NOMO-1 treated with DMSO at 0.1 percent for 48 hours (cell line): ENCODE data around the gene KIF12.

Experiments used
- DNase-seq: peaks from one replicate; lab custom pipeline; 2025; ENCODE audit not compliant: unreplicated experiment; lab: John Stamatoyannopoulos, UW

The KIF12 gene

DNA sequence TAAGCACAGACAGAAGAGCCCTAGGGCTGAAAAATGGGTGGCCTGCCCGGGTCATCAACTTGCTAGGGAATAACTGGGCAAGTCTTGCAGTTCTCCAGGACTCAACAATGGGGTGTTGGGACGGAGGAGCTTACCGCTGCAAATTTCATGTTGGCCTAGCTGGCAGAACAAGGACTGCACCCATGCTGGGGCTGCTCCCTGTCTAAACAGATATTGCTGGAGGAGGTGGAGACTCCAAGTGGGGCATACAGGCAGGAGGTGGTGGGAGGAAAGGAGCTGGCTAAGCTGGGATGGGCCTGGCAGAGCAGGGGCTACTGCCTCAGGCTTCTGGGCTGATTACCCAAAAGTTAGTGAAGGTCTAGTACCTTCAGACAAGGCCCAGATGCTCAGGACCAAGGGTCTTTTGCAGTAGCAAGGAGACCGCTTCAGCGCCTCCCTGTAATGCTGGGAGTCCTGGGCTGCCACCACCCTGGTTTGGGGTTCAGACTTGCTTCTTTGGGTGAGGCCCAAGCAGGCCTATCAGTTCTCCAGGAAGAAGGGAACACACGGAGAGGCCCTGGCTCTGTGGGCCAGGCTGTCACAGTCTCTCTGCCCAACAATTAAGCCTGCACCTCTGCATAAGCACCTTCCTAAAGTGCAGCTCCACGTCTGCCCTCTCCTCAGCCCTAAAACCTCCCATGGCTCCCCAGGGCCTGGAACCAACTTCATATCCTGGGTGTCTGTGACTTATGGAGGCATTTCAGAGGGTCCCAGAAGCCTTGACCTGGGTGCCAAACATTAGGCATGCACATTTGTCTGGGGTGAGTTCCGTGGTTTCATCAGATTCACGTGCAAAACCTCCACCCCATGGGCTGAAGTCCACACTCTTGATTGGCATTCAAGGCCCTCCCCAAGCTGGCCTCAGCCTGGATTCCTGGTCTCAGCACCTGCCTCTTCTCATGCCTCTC lies 24.2 kb upstream of the KIF12 start:
- no peak for DNase-seq

DNA sequence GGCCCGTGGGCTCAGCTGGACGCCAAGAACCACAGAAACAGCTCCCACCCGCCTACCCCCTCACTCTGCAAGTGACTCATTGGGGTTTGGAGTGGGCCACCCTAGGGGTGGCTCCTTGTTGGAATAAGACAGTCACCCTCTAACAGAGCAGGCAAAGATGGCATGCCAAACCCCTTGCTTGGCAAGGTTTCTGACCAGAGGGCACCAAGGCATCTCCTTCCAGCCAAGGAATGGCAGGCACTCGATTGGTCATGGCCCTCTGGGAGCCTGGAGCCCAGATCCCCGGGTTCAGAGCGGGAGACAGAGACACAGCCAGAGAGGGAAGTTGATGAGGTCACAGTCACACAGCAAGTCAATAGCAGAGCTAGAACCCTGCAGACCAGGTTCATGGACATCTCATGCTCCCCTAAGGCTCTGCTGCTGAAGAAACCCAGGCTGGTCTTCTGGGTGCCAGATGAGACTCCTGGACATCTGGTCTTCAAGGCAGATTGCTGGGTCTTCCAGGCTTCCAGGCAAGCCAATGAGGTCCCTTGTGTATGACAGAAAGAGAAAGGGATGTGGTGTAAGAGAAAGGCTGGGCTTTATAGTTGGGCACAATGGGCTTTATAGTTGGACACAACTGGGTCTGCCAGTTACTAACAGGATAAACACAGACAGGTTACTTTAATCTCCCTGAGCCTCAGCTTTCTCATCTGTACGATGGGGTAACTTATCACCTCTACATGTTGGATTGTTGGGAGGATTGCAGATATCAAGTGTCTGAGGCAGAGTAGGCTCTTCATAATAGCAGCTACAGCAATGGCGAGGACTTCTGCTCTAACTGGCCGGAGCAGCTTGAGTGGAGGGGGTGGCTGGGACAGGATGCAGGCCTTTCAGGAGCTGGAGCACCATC lies 23.3 kb upstream of the KIF12 start:
- no peak for DNase-seq

DNA sequence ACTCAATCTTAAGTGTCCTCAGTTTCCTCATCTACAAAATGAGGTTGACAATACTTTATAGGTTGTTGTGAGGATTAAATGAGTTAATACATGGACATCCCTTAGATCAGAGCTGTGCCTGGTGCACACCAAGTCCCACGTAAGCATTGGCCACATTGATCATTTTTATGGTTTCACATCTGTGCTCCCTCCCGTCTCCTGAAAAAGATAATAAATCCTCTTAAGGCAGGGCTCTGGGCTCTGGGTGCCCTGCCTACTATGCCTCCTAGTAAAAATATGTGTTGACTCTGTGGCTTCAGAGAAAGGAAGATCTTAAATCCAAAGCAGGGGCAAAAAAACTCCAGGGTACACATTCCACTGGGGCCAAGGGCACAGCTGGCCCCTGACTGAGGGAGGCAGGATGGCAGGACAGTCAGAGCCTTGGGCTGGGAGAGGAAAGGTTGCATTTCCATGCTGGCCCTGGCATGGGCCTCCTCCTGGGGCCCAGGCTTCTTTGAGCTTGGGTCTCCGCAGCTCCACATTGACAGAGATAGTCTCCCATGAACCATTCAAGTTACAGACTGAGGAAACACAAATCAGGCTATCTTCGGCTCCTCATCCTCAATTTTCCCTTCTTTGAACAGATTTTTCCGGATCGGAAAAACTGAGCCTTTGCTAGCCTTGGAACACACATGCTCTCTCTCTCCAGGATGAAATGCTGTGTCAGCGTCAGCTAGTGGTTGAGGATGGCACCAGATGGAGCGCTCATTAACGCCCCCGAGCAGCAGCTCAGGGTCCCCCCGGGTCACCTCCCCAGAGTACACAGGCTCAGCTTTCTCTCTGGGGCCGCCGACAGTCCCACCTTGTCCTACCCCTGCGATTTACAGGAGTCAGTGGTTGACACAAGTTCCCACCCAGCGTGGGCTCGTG lies 22.4 kb upstream of the KIF12 start:
- DNase-seq, result no peak

DNA sequence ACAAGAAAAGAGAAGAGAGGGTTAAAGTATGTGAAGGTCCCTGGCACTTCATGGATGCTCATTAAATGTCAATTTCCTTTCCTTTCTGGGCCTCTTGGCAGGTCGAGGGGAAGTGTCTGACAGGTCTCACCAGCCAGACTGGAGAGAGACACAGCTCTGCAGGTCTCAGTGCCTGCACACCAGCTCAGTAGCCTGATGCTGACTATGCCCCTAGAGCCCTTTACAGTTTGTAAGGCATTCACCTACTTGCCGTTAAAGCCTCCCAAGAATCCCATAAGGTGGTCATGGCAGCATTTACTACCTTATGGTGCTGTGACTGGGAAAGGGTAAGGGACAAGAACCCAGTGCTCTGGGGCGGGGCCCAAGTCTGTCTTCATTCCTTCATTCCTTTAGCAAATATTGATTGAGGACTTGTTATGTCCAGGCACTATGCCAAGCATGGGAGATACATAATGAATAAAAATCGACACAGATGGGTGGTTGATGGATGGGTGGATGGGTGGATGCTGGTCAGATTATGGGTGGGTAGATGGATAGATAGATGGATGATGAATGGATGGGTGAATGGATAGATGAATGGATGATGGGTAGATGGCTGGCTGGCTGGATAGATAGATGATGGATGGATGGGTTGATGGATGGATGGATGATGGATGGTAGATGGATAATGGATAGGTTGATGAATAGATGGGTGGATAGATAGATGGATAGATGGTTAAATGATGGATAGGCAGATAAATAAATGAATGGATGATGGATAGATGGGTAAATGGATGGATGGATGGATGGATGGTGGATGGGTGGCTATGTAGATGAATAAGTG lies 21.3 kb upstream of the KIF12 start:
- DNase-seq, result no peak

DNA sequence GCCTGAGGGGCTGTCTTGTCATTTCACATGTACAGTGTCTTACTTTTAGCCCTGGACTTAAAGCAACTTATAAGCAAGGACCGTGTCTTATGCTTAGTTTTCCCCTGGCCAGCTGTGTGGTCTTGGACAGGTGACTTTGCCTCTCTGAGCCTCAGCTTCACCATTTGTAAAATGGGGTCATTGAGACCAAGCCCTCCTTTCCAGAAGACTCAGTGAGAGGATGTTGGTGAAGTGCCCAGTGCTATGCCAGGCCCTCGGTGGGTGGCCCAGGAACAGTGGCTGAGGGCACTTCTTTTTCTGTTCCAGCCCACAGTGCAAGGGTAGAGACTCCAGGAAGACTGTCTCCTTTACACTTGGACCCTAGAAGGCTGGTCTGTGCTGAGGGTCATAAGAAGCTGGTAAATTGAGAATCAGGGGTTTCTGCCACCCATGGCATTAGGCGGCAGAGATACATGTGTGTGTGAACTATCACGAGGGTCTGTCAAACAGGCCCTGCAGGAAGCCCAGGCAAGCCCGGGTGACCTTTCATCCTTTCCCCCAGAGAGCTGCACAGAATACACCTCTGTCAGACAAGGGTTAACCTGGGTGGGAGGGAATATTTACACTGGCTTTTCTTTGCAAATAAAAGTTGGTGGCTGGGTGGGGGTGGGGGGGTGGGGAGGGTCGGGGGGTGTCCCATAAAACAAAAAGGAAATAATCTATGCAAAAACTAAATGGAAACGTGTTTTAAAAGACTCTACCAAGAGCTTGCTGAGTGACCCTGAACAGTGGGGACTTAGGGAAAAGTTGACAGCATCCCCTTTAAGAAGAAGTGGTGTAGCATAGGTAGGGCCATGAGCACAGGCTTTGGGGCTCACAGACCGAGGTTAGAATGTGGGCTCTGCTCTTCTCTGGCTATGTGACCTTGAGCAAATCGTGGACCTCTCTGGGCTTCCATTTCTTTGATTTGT lies 20.4 kb upstream of the KIF12 start:
- DNase-seq, result no peak

DNA sequence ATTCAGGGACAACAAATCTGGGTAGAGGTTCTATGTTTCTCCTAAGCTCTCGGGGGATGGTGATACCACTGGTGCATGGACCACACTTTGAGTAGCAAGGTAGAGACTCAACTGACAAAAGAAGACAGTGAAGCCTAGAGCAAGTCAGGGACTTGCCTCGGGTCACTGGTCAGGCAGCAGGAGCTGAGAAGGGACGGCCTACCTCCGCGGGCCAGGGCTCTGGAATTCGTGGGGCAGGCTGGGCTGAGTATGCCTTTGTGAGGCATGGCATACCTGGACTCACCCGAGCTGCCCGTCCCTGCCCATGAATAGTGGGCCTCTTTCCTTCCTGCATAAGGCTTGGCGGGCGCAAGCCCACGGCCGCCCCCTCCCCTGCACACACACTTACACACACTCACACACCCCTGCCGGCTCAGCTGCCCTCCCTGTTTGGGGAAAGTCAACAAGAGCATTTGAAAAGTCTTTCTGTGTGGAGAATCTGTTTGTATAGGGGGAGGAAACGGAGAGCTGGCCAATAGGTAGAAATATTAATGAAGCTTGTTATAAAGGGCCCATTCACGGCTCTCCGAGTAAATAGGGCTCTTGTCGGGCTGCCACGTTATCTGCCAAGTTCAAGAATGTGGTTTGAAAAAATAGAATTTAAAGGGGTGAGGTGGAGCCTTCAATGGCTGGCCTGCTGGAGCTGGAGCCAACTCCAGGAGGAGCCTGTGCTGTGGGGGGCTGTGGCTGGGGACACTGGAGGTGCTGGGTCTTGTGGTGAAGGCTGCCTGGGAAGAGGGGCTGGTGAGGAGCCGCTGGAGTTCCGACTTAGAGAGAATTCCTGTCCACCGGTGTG lies 19.1 kb upstream of the KIF12 start:
- DNase-seq, result no peak

DNA sequence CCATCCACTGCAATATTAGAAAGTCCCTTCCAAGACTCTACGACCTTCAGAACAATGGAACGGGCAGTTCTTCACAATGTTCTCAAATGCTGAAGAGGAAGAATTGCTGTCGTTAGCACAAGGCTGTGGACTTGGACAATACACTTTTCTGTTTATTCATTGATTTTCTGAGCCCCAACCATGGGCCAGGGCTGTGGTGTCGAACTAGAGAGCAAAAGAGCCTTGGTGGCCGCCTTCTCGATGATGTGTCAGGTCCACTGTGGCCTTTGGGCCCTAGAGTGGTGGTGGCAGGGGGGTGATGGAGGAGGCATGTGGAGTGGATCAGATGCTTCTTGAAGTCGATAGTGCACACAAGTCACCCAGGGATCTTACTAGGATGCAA lies 18.5 kb upstream of the KIF12 start:
- no peak for DNase-seq

DNA sequence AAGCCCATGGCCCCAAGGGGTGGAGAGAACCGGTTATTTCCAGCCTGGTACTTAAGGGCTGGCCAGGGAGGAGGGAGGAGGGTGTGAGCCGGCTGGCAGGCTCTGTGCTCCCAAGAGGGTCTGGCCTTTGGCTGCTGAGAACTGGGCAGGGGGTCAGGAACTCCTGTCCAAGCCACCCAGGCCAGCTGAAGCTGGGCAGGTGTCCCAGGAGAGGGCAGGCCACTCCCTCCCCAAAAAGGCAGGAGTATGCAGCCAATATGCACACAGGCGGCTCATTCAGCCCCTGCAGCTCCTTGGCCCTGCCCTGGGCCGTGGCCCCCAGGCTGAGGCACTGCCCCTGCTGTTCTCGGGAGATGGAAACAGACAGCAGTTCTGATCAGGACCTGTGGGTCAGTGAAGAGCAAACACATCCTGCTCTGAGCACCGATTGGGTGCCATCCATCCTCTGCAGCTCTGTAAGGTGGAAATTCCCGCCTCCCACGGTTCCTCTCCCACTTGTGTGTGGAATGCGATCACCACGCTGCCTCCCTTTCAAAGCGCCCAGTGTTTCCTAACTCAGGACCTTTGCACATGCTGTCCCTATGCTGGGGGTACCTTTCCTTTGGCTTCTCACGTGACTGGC lies 17.1 kb upstream of the KIF12 start:
- DNase-seq, result no peak

DNA sequence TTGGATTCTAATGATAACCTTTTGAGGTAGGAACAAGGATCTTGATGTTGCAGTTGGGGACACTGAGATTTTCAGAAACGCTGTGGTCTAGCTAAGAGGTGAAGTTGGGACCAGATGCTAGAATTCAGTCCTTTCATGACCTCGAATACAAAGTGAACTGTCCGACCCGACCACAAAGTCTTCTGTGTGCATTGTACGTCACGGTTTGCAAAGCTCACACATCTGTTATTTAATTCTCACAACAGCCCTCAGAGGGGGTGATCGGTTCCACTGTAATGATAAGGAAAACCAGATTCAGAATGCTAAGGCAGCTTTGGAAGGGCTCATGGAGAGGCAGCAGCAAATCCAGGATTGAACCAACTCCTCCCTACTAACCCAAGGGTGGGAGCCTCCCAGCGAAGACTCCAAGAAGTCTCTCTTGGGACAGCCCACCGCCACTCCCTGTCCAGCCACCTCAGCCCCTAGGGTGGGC lies 16.6 kb upstream of the KIF12 start:
- DNase-seq, result no peak

DNA sequence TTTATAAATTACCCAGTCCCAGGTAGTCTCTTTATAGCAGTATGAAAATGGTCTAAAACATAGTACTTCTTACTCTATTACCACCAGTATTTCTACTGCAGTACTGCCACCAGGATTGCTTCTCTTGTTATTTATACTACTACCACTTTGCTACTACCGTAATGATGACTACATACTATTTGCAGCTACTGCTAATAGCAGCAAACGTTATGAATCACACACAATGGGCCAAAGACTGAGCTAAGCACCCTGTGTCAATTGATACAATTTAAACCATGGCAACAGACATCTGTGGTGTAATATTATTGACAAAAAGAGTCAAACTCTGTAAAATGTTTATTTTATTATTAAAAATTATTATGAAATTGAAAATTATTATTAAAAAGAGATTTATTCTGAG lies 15.3 kb upstream of the KIF12 start:
- no peak for DNase-seq

DNA sequence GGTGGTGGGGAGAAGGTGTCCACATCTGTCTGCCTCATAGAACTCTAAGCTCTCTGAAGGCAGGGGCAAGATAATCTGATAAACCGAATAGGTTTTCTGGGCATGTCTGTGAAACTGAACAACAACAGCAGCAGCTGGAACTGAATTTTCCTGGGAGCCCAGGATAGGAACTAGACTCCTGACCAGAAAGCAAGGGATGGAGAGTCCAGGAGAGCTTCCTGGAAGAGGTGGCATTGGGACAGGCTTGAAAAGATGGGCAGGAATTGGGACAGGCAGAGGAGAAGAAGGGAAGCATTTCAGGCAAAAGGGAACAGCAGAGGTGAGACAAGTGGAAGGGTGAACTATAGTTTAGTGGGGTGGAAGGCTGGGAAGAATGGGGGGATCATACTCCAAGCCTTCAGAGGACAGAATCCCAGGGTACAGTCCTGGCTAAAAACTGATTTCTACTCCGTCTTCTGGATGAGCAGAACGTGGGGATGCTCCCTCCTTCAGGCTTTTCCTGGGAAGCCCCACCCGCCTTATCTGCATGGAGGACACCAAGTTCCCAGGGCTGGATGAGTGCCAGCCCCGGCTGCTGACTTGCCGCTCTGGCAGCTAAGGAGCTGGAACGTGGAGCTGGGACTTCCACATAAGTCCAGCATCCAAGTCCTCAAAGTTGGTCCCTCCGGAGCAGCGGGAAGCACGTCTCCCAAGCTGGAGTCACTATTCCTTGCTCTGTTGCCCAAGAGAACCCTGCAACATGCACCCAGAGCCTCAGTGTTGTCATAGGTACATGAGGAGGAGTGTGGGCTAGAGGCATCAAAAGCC lies 13.9 kb upstream of the KIF12 start:
- DNase-seq, result no peak

DNA sequence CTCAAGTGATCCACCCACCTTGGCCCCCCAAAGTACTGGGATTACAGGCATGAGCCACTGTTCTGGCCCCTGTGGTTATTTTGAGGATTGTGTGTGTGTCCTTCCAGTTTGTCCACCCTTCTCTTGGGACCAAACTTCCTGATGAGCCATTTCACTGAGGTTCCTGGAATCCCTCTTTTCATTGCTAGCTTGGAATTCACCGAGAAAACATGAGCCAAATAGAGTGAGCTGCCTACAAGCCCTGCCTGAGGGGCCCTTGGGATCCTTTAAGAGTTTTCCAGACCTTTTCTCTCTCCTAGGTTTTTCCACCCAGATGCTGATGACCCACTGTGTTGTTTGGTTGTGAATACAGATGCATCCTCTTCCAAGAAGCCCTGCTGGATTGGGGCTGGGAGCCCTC lies 13.2 kb upstream of the KIF12 start:
- DNase-seq, result no peak

DNA sequence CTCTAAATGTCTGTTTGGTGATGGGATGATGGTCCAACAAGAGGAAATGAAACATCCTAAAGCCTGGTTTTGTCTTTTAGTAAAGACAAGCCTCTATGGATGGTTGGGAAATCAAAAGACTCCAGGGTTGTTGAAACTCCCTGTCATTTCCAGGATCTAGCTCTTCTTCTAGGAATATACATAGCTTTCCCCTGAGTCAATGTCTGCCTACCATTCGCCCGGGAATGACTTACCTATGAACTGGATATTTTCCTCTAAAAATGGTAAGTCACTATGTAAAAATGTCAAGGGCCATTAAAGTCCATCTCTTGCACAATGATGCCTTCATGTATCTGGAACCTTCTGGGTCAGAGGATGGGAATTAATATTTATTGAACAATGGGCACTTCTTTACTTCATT lies 11.1 kb upstream of the KIF12 start:
- no peak for DNase-seq

DNA sequence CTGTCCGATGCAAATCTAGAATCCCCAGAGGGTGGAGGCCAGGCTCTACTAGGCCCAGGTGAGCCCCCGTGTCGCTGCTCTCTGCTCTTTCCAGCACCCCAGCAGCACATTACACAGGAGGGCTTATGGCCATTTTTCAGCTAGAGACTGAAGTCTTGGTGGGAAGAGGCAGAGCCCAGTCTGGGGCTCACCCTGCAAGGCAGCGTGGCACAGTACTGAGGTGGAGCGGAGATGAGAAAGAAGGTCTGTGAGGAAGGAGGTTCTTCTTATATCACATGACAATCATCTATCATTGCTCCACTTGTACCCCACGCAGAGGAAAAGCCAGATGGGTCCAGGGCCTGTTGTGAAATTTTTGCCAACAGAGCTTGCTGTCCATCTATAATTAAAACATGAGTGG lies 10.0 kb upstream of the KIF12 start:
- no peak for DNase-seq

DNA sequence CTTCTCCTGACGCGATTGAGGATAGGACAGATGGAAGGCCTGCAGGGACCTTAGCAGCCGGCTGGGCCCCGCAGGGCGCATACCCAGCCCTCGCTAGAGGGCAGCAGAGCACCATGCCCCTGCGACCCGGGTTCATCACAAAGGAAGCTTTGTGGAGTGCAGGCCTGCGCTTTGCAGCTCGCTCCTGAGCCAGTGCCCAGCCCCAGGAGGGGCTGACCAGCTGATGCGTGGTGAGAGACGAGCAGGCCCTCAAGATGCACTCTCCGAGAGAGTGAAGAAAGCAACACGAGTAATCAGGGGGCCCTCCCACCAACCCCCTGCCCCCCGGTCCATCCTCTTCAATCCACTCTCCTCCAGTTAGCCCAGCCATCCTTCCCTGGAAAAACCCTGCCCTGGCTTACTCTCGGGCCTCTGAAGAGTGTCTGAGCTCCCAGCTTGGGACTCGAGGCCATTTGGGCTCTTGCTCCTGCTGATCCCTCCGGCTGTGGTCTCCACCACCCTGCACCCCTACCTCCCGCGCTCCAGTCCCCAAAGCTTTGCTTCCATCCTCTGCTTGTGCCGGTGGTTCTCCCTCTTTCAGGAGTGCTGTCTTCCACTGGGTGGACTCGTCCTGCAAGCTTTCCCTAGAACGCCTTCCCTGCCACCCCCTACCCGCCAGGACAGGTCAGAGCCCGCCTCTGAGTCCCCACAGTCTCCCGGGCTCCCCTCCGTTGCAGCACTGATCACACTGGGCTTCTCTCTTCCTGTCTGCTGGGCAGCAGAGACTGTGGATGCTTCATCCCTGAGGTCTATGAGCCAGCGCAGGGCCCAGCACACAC lies 9.1 kb upstream of the KIF12 start:
- peak; percentile 56 for DNase-seq
